Middle frontal gyrus (tissue), 1 donor: ENCODE data around the gene U2AF2.
A peak's percentile ranks its signal among the peaks of the same experiment; 100 is the strongest.

Experiments
- DNase-seq: peaks from one replicate; pipeline ENCODE4 v3.0.0-alpha.2; 2015; ENCODE audit warnings: low spot score; ENCODE audit errors: extremely low spot score

The U2AF2 gene

GRCh38 chr19:55689411-55690108 lies 34.7 kb downstream of the U2AF2 start:
- no peak for DNase-seq

- no peak for DNase-seq
Observed at GRCh38 chr19:55690109-55690768, 35.4 kb downstream of the U2AF2 start.

- no peak for DNase-seq
Observed at GRCh38 chr19:55690769-55691545, 36.1 kb downstream of the U2AF2 start.

- DNase-seq = no peak
Observed at GRCh38 chr19:55691561-55692481, 37.0 kb downstream of the U2AF2 start.

DNA sequence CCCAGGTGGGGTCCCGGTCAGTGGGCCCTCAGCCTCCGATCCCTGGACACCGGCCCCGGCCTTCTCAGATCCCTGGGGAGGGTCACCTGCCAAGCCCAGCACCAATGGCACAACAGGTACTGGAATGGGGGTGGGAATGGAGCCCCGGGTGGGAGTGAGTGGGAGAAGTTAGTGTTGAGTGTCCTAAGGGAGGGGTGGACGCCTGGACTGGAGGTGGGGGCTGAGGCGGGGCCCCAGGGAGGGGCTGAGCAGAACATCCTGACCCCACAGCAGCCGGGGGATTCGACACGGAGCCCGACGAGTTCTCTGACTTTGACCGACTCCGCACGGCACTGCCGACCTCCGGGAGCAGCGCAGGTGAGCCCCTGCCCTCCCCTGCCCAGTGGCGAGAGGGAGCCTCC lies 37.8 kb downstream of the U2AF2 start:
- no peak for DNase-seq

DNA sequence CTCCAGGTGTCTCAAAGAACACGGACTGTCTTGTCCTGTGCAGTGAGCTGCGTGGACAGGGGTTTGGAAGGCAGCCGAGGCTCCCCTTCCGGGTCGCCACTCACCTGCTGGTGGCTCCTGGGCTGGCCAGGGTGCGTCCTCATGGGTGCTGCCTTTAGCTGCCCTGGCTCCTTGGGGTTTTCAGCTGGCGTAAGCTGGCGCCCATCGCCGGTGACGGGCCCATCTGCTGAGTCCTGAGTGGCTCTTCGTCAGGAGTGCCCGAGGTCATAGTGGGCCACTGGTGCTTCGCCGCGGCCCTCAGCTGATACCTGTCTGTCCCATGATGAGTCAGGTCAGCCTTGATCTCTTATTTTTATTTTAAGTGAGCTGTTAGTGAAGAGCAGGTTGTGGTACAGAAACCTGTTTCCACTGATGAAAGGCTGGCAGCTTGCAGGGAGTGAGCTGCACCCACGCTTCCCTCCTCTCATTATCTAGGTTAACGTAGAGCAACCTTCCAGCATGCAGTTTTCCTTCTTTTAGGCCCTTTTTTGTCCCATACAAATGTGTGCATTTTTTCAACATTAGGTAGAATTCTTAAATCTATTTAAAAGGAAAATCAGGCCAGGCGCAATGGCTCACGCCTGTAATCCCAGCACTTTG lies 38.6 kb downstream of the U2AF2 start:
- peak; percentile 11 for DNase-seq

DNA sequence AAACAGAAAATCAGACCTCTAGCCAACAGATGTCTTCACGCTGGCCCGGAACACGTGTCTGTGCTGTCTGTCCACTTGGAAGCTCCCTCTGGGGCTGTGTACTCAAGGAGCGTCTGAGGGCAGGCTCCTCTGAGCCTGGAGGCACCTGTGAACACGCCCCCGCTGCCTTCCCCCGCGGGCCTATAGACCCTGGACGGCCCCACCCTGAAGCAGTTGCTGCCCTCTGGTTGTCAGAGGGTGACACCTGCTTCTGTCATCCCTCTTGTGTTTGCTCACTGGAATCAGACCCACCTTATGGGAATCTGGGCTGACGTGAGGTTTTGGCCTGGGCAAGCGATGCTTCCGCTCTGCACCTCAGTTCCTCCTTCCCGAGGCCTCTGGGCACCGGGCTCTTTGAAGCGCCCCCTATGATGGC lies 39.4 kb downstream of the U2AF2 start:
- DNase-seq = no peak

DNA sequence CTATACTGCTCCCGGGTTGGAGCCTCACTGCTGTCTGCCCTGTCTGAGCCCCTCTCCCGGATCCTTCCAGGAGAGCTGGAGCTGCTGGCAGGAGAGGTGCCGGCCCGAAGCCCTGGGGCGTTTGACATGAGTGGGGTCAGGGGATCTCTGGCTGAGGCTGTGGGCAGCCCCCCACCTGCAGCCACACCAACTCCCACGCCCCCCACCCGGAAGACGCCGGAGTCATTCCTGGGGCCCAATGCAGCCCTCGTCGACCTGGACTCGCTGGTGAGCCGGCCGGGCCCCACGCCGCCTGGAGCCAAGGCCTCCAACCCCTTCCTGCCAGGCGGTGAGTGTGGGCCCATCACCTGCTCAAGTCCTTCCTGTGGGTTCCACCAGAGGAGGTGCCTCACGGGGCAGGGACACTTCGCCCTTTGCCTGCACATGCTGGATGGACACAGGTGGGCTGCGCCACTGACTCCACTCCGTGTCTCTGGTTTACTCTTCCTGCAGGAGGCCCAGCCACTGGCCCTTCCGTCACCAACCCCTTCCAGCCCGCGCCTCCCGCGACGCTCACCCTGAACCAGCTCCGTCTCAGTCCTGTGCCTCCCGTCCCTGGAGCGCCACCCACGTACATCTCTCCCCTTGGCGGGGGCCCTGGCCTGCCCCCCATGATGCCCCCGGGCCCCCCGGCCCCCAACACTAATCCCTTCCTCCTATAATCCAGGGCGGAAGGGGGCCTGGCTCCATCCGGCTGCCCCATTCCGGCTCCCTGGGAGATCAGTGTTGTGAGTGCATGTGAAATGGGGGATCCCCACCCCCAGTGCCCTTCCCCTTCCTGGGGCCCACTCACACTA lies 40.0 kb downstream of the U2AF2 start:
- DNase-seq = no peak

- no peak for DNase-seq
Observed at GRCh38 chr19:55695511-55696290, 40.9 kb downstream of the U2AF2 start.

DNA sequence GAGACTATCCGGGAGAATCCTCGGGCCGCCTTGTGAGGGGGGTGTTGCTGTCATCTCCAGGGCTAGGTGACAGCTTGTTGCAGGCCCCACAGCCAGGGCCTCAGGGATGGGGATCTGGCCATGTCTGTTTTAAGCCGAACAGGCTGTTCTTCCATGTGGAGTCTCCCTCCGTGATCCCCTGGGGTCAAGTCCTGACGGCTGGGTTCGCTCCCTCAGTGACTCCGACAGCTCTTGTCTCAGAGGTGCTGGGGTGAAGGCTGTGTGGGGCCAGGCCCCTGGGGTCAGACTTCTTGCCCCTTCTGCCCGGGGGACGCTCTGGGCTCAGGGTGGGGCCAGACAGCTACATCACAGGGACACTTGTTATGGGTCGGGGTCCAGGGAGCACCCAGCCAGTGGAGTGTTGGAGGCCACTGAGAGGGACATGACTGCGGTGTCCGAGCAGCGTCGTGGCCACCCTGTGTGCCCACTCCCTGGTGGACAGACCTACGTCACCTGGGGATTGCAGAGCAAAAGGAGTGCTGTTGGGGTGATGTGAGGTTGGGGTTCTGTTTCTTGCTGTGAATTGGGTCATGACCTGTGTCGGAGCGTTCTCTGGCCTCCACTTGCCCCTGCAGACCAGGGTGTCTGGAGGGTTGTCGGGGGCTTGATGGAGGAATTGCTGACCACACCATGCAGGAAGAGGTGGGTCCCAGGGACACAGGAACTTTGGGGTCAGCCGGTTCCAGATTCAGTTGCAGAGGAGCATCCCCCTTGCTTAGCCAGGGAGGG lies 41.6 kb downstream of the U2AF2 start:
- DNase-seq = no peak

GRCh38 chr19:55697069-55697440 lies 42.2 kb downstream of the U2AF2 start:
- DNase-seq = no peak

- no peak for DNase-seq
Observed at GRCh38 chr19:55697698-55698097, 42.9 kb downstream of the U2AF2 start.

DNA sequence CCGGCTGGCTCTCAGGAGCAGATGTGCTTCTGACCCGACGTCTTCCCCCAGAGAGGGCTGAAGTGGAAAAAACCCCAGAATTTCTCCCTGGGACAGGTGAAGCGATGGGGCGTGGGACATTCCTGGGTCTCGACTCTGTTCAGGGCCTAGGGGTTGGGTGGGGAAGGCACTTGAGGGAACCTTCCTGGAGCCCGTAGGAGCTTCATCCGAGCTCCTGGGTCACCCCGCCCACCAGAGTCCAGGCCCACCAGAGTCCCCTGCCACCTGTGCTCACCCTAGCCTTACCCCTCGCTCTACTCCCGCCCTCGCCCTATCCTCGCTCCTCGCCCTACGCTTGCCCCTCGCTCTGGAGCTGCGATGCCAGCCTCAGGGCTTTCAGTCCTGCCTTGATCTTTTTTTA lies 43.4 kb downstream of the U2AF2 start:
- no peak for DNase-seq

GRCh38 chr19:55699221-55699620 lies 44.4 kb downstream of the U2AF2 start:
- no peak for DNase-seq

GRCh38 chr19:55700813-55701212 lies 46.0 kb downstream of the U2AF2 start:
- no peak for DNase-seq

DNA sequence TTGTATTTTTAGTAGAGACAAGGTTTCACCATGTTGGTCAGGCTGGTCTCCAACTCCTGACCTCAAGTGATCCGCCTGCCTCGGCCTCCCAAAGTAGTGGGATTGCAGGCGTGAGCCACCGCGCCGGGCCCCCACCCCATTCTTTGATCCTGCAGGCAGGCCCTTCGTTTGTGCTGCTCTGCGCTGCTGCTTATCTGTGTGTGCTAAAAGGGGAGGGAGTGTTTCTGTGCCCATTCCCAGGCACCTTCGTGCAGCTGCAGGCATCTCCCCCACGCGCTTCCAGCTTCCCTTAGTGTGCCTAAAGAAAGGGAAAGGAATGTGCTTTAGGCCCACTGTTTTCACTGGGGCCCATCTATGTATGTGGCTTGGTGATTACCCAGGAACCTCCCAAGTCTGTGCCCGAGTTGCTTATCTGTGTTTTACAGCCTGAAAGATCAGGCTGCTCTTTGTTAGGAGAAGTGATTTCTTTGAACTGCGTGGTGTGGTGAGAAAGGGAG lies 47.3 kb downstream of the U2AF2 start:
- DNase-seq = no peak

- no peak for DNase-seq
Observed at GRCh38 chr19:55703790-55704215, 49.0 kb downstream of the U2AF2 start.
